DMS79 (cell line): ENCODE measurements around the gene NWD2.
"Not testable (repeated sequence)": the region's sequence is repeated elsewhere in the genome, so short reads cannot be mapped to it uniquely, and the experiment has no call there.

ENCODE experiments used
- DNase-seq: peaks from one replicate; lab custom pipeline; 2025; lab: John Stamatoyannopoulos, UW

NWD2 gene

GRCh38 chr4:37392521-37393255 is 148.1 kb downstream of the NWD2 start:
- no peak for DNase-seq

GRCh38 chr4:37393321-37393720 is 148.8 kb downstream of the NWD2 start:
- DNase-seq, result no peak

- DNase-seq, result no peak
Observed at GRCh38 chr4:37393889-37394288, 149.3 kb downstream of the NWD2 start.

GRCh38 chr4:37397505-37397904 is 153.0 kb downstream of the NWD2 start:
- no peak for DNase-seq

- DNase-seq, result no peak
Observed at GRCh38 chr4:37400241-37400881, 155.8 kb downstream of the NWD2 start.

- DNase-seq, result not testable (repeated sequence)
Observed at GRCh38 chr4:37407938-37408826, 163.6 kb downstream of the NWD2 start.

GRCh38 chr4:37413612-37414011 is 169.1 kb downstream of the NWD2 start:
- not testable (repeated sequence) for DNase-seq

GRCh38 chr4:37415845-37416369 is 171.4 kb downstream of the NWD2 start:
- DNase-seq, result no peak

GRCh38 chr4:37421614-37422013 is 177.1 kb downstream of the NWD2 start:
- DNase-seq, result no peak

- no peak for DNase-seq
Observed at GRCh38 chr4:37422102-37422501, 177.6 kb downstream of the NWD2 start.

- DNase-seq, result no peak
Observed at GRCh38 chr4:37422638-37423037, 178.1 kb downstream of the NWD2 start.

GRCh38 chr4:37423310-37423709 is 178.8 kb downstream of the NWD2 start:
- no peak for DNase-seq

GRCh38 chr4:37424753-37425152 is 180.2 kb downstream of the NWD2 start:
- no peak for DNase-seq

GRCh38 chr4:37425857-37426256 is 181.3 kb downstream of the NWD2 start:
- DNase-seq, result no peak

GRCh38 chr4:37427193-37427592 is 182.7 kb downstream of the NWD2 start:
- DNase-seq, result no peak

GRCh38 chr4:37429906-37430305 is 185.4 kb downstream of the NWD2 start:
- DNase-seq, result no peak

GRCh38 chr4:37430718-37431416 is 186.3 kb downstream of the NWD2 start:
- no peak for DNase-seq

- DNase-seq, result no peak
Observed at GRCh38 chr4:37431417-37431743, 186.8 kb downstream of the NWD2 start.

- DNase-seq, result no peak
Observed at GRCh38 chr4:37434469-37434868, 189.9 kb downstream of the NWD2 start.

- no peak for DNase-seq
Observed at GRCh38 chr4:37436546-37436945, 192.0 kb downstream of the NWD2 start.

- DNase-seq, result no peak
Observed at GRCh38 chr4:37437163-37437562, 192.6 kb downstream of the NWD2 start.
